GM18868 (cell line): ENCODE results near the gene ZBTB18.
"Not testable (repeated sequence)": the region's sequence is repeated elsewhere in the genome, so short reads cannot be mapped to it uniquely, and the experiment has no call there.

Experiments used
- ATAC-seq: cut with Tn5 transposase; IDR thresholded peaks from one replicate; pipeline ENCODE4 v1.9.1; 2021; ENCODE audit warnings: mild to moderate bottlenecking, moderate library complexity; ENCODE audit not compliant: unreplicated experiment

ZBTB18 gene

DNA sequence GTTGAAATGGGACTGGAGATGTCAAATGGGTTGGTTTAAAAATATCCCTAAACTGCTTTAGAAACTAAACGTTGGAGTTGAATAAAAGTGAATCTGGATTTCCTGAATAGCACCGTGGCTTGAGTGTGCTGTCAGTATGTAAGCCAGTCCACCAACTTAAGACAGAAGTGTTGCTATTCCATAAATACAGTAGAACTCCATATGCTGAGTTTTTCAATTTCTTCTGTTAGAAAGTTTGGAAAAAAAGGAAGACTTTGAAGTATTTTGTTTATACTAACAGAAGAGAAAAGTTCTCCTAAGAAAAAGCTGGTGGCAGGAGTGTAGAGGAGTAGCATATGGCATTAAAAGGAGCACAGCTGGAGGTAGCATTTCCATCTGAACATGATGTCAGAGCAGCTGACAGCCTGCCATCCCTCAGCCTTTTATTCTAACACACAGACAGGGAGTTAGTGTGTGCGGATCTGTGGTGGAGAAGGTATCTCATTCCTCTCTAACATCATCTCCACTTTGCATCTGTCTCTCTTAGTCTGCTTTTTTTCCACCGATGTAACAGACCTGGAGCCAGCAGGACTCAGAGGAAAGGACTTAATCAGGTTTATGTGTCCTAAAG is at the start of gene ZBTB18:
ZBTB18 (plus strand) TSS at position 449 of the 610 bp plus-strand sequence; CDS start at position 598, 149 bp downstream.
- no peak for ATAC-seq

DNA sequence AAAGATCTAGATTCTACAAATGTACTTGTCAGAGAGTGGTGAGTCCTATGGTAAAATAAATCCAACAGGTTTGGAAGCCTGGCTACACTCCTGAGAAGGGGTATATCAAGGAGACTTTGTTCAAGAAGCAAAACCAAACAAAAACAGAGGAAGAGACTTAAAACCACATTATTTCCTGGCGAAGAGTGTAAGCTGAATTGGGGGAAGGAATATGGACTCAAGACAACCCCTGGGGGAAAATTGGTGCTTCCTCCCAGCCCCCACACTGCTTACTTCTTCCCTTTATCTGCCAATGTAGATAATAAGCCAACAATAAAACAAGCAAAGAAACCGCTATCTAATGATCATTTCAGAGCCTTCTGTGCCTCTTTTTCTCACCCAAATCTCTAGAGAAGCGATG is 48.4 kb upstream of the ZBTB18 start:
- no peak for ATAC-seq

DNA sequence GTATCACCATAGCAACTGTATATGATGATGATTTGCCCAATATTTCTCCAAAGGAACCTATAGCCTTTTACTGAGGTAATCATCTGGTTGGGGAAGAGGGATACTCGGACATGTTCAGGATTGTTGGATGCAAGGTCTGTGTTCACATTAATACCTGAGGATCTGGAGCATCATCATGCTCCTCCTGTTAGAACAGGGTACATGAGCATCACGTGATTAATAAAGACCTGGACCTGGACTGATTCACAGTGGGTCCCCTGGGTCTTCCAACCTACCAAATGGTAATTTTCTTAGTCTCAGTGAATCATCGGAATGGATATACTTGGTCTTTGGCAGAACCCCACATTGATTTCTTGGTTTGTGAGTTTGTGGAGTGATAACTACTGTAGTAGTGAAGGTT is 45.6 kb upstream of the ZBTB18 start:
- no peak for ATAC-seq

DNA sequence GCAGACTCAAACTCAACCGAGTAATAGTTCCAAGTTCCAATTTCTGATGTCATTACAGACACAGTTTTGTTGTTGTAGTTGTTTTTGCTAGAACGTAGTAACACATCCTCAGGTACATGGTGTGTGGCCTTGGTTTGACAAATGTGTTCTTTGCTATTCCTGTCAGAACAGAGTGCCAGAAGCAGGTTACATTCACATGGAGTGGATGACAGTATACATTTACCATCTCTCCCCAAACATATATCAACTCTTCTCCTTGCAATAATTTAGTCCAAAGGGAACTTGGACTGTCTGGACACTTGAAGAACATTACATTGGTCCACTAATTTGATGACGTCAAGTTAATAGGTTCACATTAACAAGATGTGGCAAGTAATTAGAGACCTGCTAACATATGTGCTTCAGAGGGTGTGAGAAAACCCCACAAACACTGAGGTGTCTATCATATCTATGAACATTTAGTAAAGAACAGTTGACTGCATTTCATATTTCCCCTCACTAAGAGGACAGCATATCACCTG is 44.6 kb upstream of the ZBTB18 start:
- ATAC-seq: no peak

DNA sequence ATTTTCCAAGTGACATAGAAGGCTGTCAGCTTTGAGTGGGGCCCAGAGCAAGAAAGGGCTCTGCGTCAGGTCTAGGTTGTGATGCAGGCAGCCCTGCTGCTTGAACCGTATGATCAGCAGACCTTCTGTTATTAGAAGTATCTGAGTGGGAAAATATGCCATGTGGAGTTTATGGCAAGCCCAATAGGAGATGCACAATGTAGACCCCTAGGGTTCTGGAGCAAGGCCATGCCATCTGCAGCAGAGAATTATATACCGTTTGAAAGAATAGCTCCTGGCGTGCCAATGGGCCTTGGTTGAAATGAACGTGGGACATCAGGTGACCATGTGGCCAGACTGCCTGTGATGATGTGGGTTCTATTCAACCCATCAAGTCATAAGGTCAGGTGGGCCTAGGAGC is 44.1 kb upstream of the ZBTB18 start:
- ATAC-seq: no peak

DNA sequence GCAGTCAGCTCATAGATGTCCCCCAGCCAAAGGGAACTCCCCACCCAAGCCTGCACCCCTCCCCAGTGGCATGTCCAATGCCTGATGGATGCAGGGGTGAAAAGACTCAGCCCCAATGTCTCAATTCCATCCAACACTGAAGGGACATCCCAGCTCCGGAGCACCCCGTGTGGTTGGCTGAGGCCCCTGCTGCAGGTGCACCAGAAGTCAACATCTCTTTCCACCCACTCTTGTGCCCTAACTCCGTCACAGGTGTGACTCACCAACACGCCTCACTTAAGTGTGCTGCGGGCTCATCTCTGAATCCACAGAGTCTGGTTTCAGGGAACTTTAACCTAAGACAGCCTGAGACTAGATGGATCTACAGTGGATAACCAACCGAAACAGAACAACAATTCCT is 40.9 kb upstream of the ZBTB18 start:
- ATAC-seq: peak; percentile 78

DNA sequence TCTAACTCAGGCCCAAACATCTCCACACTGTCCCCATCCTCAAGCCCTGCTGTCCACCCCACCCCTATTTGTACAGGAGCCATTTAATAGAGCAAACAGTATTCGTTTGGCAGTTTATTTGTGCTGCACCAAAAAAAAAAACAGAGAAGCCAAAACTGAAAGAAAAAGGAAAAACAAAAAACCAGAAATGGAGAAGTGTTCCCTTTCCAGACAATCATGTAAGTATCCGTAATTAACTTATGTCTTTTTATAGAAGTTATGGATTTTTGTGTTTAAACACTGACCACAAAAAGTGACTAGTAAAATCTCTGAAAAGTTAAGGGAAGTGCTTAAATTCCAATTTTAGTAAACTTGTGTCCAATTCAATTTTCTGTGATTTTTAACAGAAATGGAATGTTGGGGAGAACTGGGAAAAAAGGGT is 40.4 kb upstream of the ZBTB18 start:
- ATAC-seq: no peak

DNA sequence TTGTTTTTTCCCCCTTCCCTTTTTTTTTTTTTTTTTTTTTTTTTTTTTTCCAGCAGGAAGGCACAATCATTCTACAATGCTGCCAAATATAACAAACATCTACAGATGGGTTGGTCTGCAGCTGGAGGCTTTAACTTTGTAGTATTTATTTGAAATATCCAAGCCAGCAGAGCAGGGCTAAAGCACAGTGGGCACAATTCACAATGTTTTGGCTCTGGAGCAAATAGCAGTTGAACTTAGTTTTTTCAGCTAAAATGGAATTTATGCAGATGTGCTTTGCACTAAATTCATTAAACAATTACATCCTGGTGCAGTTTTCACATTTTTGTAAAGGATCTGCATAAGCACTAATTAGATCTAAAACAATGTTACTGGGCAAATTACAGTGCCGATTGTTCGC is 39.8 kb upstream of the ZBTB18 start:
- no peak for ATAC-seq

DNA sequence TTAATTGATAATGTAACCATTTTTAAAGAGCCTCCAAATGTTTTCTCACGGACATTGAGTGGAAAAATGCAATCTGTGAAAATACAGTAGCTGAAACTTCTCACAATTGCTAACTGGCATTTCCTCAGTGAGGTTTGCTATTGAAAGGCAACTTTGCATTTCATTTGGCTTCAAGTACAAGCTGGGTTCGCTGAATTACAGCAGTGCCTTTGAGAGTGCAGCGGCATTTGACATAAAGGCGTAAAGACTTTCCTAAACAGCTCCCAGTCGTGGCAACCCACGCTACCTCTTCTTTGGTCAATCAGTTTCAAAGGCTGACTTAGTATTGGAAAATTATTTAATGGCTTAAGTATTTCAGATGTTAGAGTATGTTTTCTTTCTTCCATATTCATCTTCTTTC is 39.3 kb upstream of the ZBTB18 start:
- no peak for ATAC-seq

DNA sequence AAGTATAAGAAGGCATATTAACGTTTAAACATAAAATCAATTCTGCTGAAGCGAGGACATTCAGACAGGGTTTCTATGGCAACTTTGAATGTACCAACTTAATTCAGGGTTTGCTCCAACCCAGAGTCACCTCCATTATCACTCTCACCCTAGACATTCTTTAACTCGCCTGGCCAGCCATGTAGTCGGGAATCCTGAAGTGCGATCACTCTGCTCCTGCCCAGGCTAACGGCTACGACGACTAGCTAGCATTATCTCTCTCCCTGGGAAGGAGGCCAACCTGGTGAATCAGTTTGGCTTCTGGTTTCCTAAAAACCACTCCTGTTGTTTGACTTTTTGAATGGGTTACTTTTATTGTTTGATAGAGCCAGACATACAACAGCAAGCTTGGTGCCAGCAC is 38.9 kb upstream of the ZBTB18 start:
- ATAC-seq: no peak

DNA sequence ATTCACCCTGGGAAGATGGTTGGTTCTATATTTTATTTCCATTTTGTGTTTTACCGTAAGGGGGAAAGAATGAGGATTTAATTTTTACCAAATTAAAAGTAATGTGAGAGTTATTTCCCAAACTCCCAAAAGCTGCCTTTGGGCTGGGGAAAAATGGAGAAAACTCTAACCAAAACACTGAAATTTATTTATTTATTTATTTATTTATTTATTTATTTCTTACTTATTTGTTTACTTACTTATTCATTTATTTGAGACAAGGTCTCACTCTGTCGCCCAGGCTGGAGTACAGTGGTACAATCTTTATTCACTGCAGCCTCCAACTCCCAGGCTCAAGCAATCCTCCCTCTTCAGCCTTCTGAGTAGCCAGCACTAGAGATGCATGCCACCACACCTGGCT is 38.0 kb upstream of the ZBTB18 start:
- ATAC-seq: no peak

DNA sequence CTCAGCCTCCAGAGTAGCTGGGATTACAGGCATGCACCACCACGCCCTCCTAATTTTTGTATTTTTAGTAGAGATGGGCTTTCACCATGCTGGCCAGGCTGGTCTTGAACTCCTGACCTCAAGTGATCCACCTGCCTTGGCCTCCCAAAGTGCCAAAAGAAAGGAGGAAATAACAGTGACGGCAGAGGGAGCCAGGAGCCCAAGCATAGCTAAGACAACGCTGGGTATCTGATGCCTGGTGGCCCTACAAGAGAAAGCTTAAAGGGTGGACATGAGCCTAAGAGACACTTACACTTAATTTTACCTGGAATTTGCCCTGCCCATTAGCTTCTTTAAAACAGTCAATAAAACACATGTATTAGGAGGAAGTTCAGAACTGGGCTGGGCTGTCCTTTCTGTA is 36.2 kb upstream of the ZBTB18 start:
- not testable (repeated sequence) for ATAC-seq

DNA sequence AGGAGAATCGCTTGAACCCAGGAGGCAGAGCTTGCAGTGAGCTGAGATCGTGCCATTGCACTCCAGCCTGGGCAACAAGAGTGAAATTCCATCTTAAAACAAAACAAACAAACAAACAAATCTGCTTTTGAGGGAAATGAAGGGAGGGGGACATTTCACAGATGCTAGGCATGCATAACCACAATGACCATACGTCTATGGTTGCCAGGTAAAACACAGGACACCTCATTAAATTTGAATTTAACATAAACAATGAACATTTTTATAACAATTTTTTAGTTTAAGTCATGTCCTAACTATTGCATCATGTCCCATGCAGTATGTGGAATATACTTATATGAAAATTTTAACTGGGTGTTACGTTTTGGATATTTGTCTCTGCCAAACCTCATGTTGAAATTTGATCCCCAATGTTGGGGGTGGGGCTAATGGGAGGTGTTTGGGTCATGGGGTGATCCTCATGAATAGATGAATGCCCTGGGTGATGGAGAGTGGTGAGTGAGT is 31.0 kb upstream of the ZBTB18 start:
- ATAC-seq: no peak

DNA sequence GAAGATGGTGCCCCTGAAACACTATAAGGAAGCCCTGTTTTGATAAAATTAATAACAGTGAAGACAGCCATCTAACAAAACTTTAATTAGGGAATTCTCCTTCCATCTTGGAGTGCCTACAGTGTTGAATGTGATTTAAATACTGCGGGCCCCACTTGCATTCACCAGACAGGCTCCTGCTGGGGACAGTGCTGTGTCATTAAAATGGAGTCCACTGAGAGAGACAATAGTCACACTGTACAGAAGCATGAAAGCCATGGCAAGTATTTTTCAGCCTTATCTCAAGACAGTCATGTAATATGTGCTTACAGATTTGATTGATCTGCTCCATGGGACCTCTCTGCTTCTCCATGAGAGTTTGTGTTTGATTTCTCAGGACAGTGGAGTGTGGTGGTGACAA is 29.7 kb upstream of the ZBTB18 start:
- ATAC-seq: no peak

DNA sequence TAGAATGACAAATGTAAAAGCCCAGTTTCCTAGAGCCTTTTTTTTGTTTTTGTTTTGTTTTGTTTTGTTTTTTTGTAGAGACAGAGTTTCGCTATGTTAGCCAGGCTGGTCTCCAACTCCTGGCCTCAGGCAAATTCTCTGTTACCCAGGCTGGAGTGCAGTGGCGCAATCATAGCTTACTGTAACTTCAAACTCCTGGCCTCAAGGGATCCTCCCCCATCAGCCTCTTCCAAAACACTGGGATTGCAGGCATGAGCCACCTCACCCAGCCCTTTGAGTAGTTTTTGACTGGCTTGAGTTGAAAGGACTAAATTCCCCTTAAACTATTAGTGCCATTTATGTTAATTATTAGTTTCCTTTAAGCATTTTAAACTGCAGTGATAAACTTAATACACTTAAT is 28.8 kb upstream of the ZBTB18 start:
- no peak for ATAC-seq

DNA sequence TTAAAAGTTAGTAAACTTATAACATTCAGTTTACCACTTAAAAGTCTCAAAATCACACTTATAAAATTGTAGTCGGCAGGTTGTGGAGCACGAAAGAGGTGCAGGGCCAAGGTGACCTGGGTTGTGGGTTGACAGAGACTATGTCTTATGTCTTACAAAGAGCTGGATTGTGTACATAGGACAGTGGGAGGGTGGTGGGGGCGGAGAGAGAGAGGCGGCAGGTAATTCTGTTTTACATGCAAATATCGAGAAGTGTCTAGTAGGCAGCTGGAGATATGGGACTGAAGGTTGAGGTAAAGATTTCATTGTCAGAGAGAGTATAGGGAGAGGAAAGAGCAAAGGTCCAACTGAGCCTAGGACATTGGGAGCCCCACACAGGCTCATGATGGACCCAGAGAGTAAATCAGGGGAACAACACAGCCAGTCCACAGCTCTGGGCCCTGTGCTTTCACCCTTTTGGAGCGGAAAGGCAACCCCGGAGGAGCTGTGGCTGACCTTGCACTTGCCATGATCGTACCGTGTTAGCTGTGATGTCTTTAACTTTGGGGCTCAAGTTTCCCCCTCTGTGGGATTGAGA is 28.1 kb upstream of the ZBTB18 start:
- ATAC-seq: no peak

DNA sequence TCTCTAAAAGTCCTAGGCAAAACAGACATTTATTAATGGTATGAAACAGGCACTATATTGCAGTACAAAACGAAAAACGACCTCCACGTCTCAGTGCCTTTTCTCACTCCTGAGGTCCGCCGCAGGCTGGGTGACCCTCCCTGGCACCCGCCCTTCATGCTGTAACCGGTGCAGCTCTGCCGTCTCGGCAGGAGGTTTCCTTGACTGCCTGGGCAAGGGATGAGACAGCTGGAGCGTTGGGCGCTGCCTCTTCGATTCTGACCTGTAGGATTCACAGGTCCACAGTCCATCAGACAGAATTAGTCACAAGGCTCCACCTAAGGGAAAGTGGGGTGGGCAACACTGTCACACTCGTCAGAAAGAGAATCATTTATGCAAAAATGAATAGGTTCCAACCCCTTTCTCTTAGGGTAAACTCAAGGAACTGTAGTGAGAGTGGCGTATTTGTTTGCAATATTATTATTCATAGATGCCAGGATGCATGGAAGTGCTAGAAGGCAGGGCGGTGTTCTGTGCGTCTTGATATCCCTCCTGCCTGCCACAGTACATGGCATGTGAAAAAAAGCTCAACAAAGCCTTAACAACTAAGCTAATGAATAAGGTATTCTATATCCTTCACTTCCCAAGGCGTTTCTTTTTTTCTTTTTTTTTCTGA is 23.5 kb upstream of the ZBTB18 start:
- no peak for ATAC-seq

DNA sequence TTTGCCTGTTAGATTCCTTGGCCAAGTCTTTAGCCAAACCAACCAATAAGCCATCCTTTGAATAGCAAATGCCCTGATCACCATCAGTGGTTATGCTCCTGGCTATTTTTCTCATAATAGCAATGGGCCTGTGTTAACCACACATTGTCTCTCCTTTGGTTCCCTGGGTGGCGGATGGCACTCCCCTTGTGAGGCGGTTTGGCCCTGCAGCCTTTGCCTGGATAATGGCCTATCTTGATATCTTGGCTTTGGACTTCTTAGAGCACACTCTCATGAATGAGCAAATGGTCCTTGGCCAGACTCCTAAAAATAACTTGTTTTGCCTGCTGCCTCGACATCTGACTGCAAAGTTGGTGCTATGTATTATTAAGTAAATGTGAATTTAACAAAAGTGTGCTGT is 22.4 kb upstream of the ZBTB18 start:
- ATAC-seq: no peak

DNA sequence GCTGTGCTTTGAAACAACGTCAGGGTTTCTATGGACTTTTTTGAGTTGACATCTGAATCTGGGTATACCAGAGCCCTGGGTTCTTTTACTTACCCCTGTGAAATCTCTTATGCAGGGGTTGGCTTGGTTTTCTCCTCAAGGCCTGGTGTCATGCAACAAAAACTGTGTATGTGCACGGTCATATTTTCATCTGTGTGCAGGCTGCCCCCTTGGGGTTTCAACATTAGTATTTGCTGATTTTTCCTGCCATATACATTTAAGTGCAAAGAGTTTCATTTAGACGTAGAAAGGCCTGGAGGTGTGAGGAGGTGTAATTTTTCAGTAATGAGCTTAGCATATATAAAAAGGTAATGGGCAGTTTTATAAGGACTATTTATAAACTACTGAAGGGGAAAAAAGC is 22.0 kb upstream of the ZBTB18 start:
- ATAC-seq: no peak

DNA sequence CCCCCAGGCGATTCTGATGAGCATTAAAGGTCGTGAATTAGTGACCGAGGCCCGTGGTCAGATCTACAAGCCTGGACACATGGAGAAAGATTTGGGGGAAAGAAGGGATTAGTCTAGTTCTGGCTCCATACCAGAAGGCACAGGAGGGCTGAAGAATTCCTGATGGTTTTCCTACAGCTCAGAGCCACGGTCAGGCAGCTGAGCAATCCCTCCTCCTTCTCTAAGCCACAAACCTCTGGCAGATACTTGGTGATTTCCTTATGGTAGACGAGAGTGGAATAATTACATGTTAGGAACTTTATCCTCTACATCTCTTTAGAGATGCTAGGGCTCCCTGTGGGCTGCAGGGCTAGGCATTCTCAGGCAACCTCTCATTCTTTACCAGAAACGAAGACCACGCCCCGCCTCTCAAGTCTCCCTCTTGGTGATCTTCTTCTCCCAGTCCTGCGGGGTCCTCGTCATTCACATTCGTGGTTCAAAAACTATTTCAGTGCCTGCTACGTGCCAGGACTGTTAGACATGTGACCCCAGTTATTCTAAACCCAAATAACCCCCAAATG is 20.5 kb upstream of the ZBTB18 start:
- no peak for ATAC-seq

DNA sequence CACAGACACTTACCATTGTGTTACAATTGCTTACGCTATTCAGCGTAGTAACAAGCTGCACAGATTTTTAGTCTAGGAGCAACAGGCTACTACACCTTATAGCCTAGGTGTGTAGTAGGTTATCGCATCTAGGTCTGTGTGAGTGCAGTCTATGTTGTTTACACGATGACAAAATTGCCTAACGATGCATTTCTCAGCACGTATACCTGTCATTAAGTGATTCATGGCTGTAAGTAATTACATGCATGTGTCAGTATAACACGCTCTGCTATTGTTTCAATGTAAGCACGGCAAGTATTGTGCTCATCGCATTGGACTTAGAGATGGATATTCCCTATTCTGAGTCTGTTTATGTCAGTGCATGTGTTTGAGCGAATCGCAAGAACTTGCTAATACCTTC is 15.7 kb upstream of the ZBTB18 start:
- ATAC-seq: no peak

DNA sequence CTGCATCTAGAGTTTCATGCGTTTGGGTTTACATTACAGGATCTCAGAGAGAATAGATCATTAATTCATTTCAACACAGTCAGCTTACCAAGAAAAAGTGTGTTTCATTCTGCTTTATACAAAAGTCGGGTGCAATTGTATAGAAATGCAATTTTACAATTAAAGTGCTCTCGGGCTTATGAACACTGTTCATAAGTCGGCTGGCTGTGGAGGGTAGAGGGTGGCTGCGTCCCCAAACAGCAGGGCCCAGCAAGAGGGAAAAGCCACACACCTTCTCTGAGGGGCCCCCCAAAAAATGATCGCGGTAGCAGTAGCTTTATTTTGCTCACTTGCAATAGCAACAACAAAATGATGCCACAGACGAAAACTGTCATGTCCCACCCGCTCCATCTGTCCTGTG is 13.8 kb upstream of the ZBTB18 start:
- ATAC-seq: no peak
